Measurements from ENCODE around the gene TMC1.

The TMC1 gene

GRCh38 chr9:72524820-72525540, 3.6 kb downstream of the TMC1 start:
- peak; percentile 95 for ATAC-seq (ENCODE audit: low read depth)
- DNase-seq (ENCODE audit: low spot score) = peak; percentile 91
- H3K27ac ChIP-seq (ENCODE audit: poor library complexity, severe bottlenecking) = peak overlapping the region; percentile 69

GRCh38 chr9:72526901-72527800, 5.7 kb downstream of the TMC1 start:
- ATAC-seq (ENCODE audit: low read depth) (peak; percentile 80), DNase-seq (ENCODE audit: low spot score) (peak; percentile 86)
- Histone ChIP-seq H3K9me3 (ENCODE audit: severe bottlenecking) (no peaks in the 10 kb centered on the region), H3K4me1 (ENCODE audit: insufficient read depth, poor library complexity, severe bottlenecking) (peaks cover 32% of the 10 kb centered on the region), H3K27ac (ENCODE audit: poor library complexity, severe bottlenecking) (peak overlapping the region; percentile 69), H3K4me3 (ENCODE audit: severe bottlenecking) (no peak overlapping the region), H3K36me3 (ENCODE audit: low read depth) (no peaks in the 10 kb centered on the region), H3K27me3 (ENCODE audit: insufficient read depth, poor library complexity, severe bottlenecking) (no peaks in the 10 kb centered on the region)
- TF ChIP-seq, protein P1, sequence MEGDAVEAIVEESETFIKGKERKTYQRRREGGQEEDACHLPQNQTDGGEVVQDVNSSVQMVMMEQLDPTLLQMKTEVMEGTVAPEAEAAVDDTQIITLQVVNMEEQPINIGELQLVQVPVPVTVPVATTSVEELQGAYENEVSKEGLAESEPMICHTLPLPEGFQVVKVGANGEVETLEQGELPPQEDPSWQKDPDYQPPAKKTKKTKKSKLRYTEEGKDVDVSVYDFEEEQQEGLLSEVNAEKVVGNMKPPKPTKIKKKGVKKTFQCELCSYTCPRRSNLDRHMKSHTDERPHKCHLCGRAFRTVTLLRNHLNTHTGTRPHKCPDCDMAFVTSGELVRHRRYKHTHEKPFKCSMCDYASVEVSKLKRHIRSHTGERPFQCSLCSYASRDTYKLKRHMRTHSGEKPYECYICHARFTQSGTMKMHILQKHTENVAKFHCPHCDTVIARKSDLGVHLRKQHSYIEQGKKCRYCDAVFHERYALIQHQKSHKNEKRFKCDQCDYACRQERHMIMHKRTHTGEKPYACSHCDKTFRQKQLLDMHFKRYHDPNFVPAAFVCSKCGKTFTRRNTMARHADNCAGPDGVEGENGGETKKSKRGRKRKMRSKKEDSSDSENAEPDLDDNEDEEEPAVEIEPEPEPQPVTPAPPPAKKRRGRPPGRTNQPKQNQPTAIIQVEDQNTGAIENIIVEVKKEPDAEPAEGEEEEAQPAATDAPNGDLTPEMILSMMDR (IDR thresholded peaks at IDR 0.05; ENCODE audit: poor library complexity, severe bottlenecking) = no peak

More at GRCh38 chr9:72524820-72525540, 3.6 kb downstream of the TMC1 start:
- TF ChIP-seq, protein P1 (IDR thresholded peaks at IDR 0.05; ENCODE audit: poor library complexity, severe bottlenecking) = no peak
- Histone ChIP-seq H3K27me3 (ENCODE audit: insufficient read depth, poor library complexity, severe bottlenecking) (no peaks in the 10 kb centered on the region), H3K4me3 (ENCODE audit: severe bottlenecking) (no peak overlapping the region), H3K36me3 (ENCODE audit: low read depth) (no peaks in the 10 kb centered on the region), H3K9me3 (ENCODE audit: severe bottlenecking) (no peaks in the 10 kb centered on the region), H3K4me1 (ENCODE audit: insufficient read depth, poor library complexity, severe bottlenecking) (peaks cover 32% of the 10 kb centered on the region)

- Histone ChIP-seq H3K36me3 (ENCODE audit: low read depth) (no peaks in the 10 kb centered on the region), H3K27ac (ENCODE audit: poor library complexity, severe bottlenecking) (peak overlapping the region; percentile 69), H3K4me1 (ENCODE audit: insufficient read depth, poor library complexity, severe bottlenecking) (peaks cover 32% of the 10 kb centered on the region), H3K27me3 (ENCODE audit: insufficient read depth, poor library complexity, severe bottlenecking) (no peaks in the 10 kb centered on the region), H3K4me3 (ENCODE audit: severe bottlenecking) (no peak overlapping the region), H3K9me3 (ENCODE audit: severe bottlenecking) (no peaks in the 10 kb centered on the region)
- ATAC-seq (ENCODE audit: low read depth) = no peak
- DNase-seq (ENCODE audit: low spot score) = no peak
- TF ChIP-seq, protein P1 (IDR thresholded peaks at IDR 0.05; ENCODE audit: poor library complexity, severe bottlenecking) = no peak
Measured at GRCh38 chr9:72527801-72528195, 6.4 kb downstream of the TMC1 start.

- H3K4me3 ChIP-seq (ENCODE audit: severe bottlenecking) = no peak overlapping the region
- no peaks in the 10 kb centered on the region for H3K9me3 ChIP-seq (ENCODE audit: severe bottlenecking)
- TF ChIP-seq, protein P1 (IDR thresholded peaks at IDR 0.05; ENCODE audit: poor library complexity, severe bottlenecking) = no peak
- H3K27ac ChIP-seq (ENCODE audit: poor library complexity, severe bottlenecking) = no peak overlapping the region
- H3K27me3 ChIP-seq (ENCODE audit: insufficient read depth, poor library complexity, severe bottlenecking) = no peaks in the 10 kb centered on the region
- no peak for DNase-seq (ENCODE audit: low spot score)
- H3K4me1 ChIP-seq (ENCODE audit: insufficient read depth, poor library complexity, severe bottlenecking) = peaks cover 29% of the 10 kb centered on the region
- H3K36me3 ChIP-seq (ENCODE audit: low read depth) = no peaks in the 10 kb centered on the region
- ATAC-seq (ENCODE audit: low read depth) = no peak
Measured at GRCh38 chr9:72529531-72529930, 8.1 kb downstream of the TMC1 start.
